Retinal pigment epithelial cell (primary cell): ENCODE data around the gene RHOBTB1.

ENCODE experiments used
- DNase-seq: peaks from one replicate; pipeline ENCODE4 v3.0.0-alpha.2; 2010; ENCODE audit warnings: low read depth
- H3K4me3 ChIP-seq: 2 replicates; pipeline ENCODE4 v1.5.1; 2011; ENCODE audit warnings: mild to moderate bottlenecking, low read length, control low read depth, moderate library complexity
- CTCF ChIP-seq: conservative IDR thresholded peaks from 2 replicates; pipeline ENCODE4 v1.5.1; 2011; ENCODE audit warnings: low read depth, low read length, control low read depth, inconsistent platforms

The RHOBTB1 gene

GRCh38 chr10:60964257-60965235 is 20.6 kb upstream of the RHOBTB1 start:
- H3K4me3 ChIP-seq: no peak overlapping the region
- TF ChIP-seq CTCF: peak; percentile 80
- DNase-seq: peak; percentile 78

- TF ChIP-seq CTCF: no peak
- DNase-seq: no peak
- no peak overlapping the region for H3K4me3 ChIP-seq
These were observed 19.7 kb upstream of the RHOBTB1 start for GRCh38 chr10:60963441-60964256.

- no peak for DNase-seq
- TF ChIP-seq CTCF: no peak
These were observed 19.0 kb upstream of the RHOBTB1 start for GRCh38 chr10:60962946-60963345.

GRCh38 chr10:60960913-60961312 is 16.9 kb upstream of the RHOBTB1 start:
- H3K4me3 ChIP-seq: no peak overlapping the region
- no peak for DNase-seq
- no peak for TF ChIP-seq CTCF

More at GRCh38 chr10:60962946-60963345, 19.0 kb upstream of the RHOBTB1 start:
- no peak overlapping the region for H3K4me3 ChIP-seq

- H3K4me3 ChIP-seq: no peak overlapping the region
- no peak for DNase-seq
- no peak for TF ChIP-seq CTCF
These were observed 16.0 kb upstream of the RHOBTB1 start for GRCh38 chr10:60960031-60960430.

GRCh38 chr10:60958892-60959601 is 15.1 kb upstream of the RHOBTB1 start:
- no peak for DNase-seq
- no peak for TF ChIP-seq CTCF
- no peak overlapping the region for H3K4me3 ChIP-seq
